H9 (cell line): ENCODE data around the gene CAMTA1. TPM values are rescaled to one million over a fixed set of nuclear protein-coding genes. Genes with fewer than 3 reads are reported as not detected.

Experiments used
- DNase-seq: peaks from one replicate; pipeline ENCODE4 v3.0.0-alpha.2; 2017
- H2AFZ ChIP-seq: one replicate; pipeline ENCODE4 v1.6.1; 2013; ENCODE audit warnings: mild to moderate bottlenecking, low read length, control low read depth, moderate library complexity
- H2AK5ac ChIP-seq: 2 replicates; pipeline ENCODE4 v1.6.1; 2013; ENCODE audit warnings: low read length, control low read depth, mixed read lengths; ENCODE audit not compliant: insufficient read length
- H2BK120ac ChIP-seq: one replicate; pipeline ENCODE4 v1.6.1; 2013; ENCODE audit warnings: low read depth, mild to moderate bottlenecking, low read length, control low read depth, inconsistent platforms; ENCODE audit not compliant: poor library complexity, severe bottlenecking
- H2BK12ac ChIP-seq: 2 replicates; pipeline ENCODE4 v1.6.1; 2013; ENCODE audit warnings: low read length, control low read depth, mixed read lengths, low read depth; ENCODE audit not compliant: insufficient read length
- H2BK15ac ChIP-seq: 2 replicates; pipeline ENCODE4 v1.6.1; 2013; ENCODE audit warnings: low read depth, low read length, control low read depth
- H2BK20ac ChIP-seq: one replicate; pipeline ENCODE4 v1.6.1; 2013; ENCODE audit warnings: low read depth, mild to moderate bottlenecking, low read length, control low read depth, inconsistent platforms; ENCODE audit not compliant: poor library complexity, severe bottlenecking
- H2BK5ac ChIP-seq: 2 replicates; pipeline ENCODE4 v1.6.1; 2013; ENCODE audit warnings: low read length, control low read depth, mixed read lengths; ENCODE audit not compliant: insufficient read length
- H3K14ac ChIP-seq: 2 replicates; pipeline ENCODE4 v1.6.1; 2013; ENCODE audit warnings: low read length, control low read depth; ENCODE audit not compliant: insufficient read depth
- H3K18ac ChIP-seq: 2 replicates; pipeline ENCODE4 v1.6.1; 2013; ENCODE audit warnings: low read depth, mild to moderate bottlenecking, mixed read lengths, low read length, control low read depth; ENCODE audit not compliant: insufficient read length
- H3K23ac ChIP-seq: 2 replicates; pipeline ENCODE4 v1.6.1; 2013; ENCODE audit warnings: low read length, control low read depth, mixed read lengths, low read depth; ENCODE audit not compliant: insufficient read length
- H3K23me2 ChIP-seq: 2 replicates; pipeline ENCODE4 v1.6.1; 2013; ENCODE audit warnings: low read depth, mild to moderate bottlenecking, mixed read lengths, low read length, control low read depth; ENCODE audit not compliant: insufficient read length, poor library complexity, severe bottlenecking
- H3K27ac ChIP-seq: 2 replicates; pipeline ENCODE4 v1.5.1; 2013; ENCODE audit warnings: low read length, control low read depth, mixed read lengths, low read depth; ENCODE audit not compliant: insufficient read length
- H3K27me3 ChIP-seq: 2 replicates; pipeline ENCODE4 v1.6.1; 2013; ENCODE audit warnings: low read length, control low read depth, inconsistent platforms; ENCODE audit not compliant: insufficient read depth
- H3K4ac ChIP-seq: 2 replicates; pipeline ENCODE4 v1.6.1; 2013; ENCODE audit warnings: low read depth, mild to moderate bottlenecking, control low read depth, inconsistent platforms, low read length, moderate library complexity
- H3K4me1 ChIP-seq: 2 replicates; pipeline ENCODE4 v1.6.1; 2013; ENCODE audit warnings: low read length, control low read depth, inconsistent platforms; ENCODE audit not compliant: insufficient read depth
- H3K4me2 ChIP-seq: 2 replicates; pipeline ENCODE4 v1.6.1; 2013; ENCODE audit warnings: low read length, control low read depth, mixed read lengths; ENCODE audit not compliant: insufficient read length, insufficient read depth
- H3K56ac ChIP-seq: 2 replicates; pipeline ENCODE4 v1.6.1; 2013; ENCODE audit warnings: low read depth, mild to moderate bottlenecking, mixed read lengths, low read length, control low read depth; ENCODE audit not compliant: insufficient read length
- H3K79me1 ChIP-seq: 2 replicates; pipeline ENCODE4 v1.6.1; 2013; ENCODE audit warnings: low read depth, mild to moderate bottlenecking, moderate library complexity, low read length, control low read depth, inconsistent platforms; ENCODE audit not compliant: insufficient read depth, poor library complexity, severe bottlenecking
- H3K79me2 ChIP-seq: 2 replicates; pipeline ENCODE4 v1.6.1; 2013; ENCODE audit warnings: low read length, control low read depth, inconsistent platforms; ENCODE audit not compliant: insufficient read depth
- H3K9ac ChIP-seq: 2 replicates; pipeline ENCODE4 v1.6.1; 2013; ENCODE audit warnings: low read length, control low read depth, mixed read lengths; ENCODE audit not compliant: insufficient read length; ENCODE audit errors: extremely low read depth
- H3K9me3 ChIP-seq: one replicate; pipeline ENCODE4 v1.6.1; 2013; ENCODE audit warnings: low read depth, low read length, inconsistent platforms; ENCODE audit not compliant: control insufficient read depth
- H3T11ph ChIP-seq: one replicate; pipeline ENCODE4 v1.6.1; 2013; ENCODE audit warnings: mild to moderate bottlenecking, low read length, control low read depth, inconsistent platforms
- H4K20me1 ChIP-seq: one replicate; pipeline ENCODE4 v1.6.1; 2013; ENCODE audit not compliant: control insufficient read depth, insufficient read length, insufficient read depth
- H4K5ac ChIP-seq: 2 replicates; pipeline ENCODE4 v1.6.1; 2013; ENCODE audit warnings: low read depth, mild to moderate bottlenecking, mixed read lengths, low read length, control low read depth; ENCODE audit not compliant: insufficient read length
- H4K8ac ChIP-seq: replicated peaks from 2 replicates; pipeline ENCODE4 v1.6.1; 2013; ENCODE audit warnings: low read length, control low read depth, mixed read lengths, low read depth; ENCODE audit not compliant: insufficient read length
- H4K91ac ChIP-seq: 2 replicates; pipeline ENCODE4 v1.6.1; 2013; ENCODE audit warnings: low read depth, mild to moderate bottlenecking, moderate library complexity, mixed read lengths, low read length, control low read depth; ENCODE audit not compliant: insufficient read length
- H3K27ac Mint-ChIP-seq, 3 experiments: 2 replicates in 2 of 3; 3 replicates in 1 of 3; pipeline ENCODE4 v1.8.0; 2020 to 2021; ENCODE audit warnings: mixed read lengths in 3 of 3, mild to moderate bottlenecking in 1 of 3, moderate library complexity in 1 of 3
- H3K27me3 Mint-ChIP-seq: 2 replicates; pipeline ENCODE4 v1.8.0; 2021; ENCODE audit warnings: low read depth, mild to moderate bottlenecking, moderate library complexity, mixed read lengths
- H3K36me3 Mint-ChIP-seq, 3 experiments: 2 replicates in 2 of 3; 3 replicates in 1 of 3; pipeline ENCODE4 v1.8.0; 2020 to 2021; ENCODE audit warnings: low read depth in 3 of 3, mixed read lengths in 3 of 3; ENCODE audit not compliant: insufficient read depth in 1 of 3
- H3K4me1 Mint-ChIP-seq, 2 experiments: 2 replicates each; pipeline ENCODE4 v1.8.0; 2020; ENCODE audit warnings: mixed read lengths in 2 of 2
- H3K4me3 Mint-ChIP-seq, 2 experiments: 2 replicates in 1 of 2; 3 replicates in 1 of 2; pipeline ENCODE4 v1.8.0; 2020 to 2021; ENCODE audit warnings: mild to moderate bottlenecking in 2 of 2, mixed read lengths in 2 of 2, moderate library complexity in 1 of 2
- H3K9me3 Mint-ChIP-seq, 2 experiments: 2 replicates in 1 of 2; 3 replicates in 1 of 2; pipeline ENCODE4 v1.8.0; 2020; ENCODE audit warnings: mild to moderate bottlenecking in 2 of 2, mixed read lengths in 2 of 2, moderate library complexity in 1 of 2
- WGBS: extraction: QIAGEN DNeasy Blood & Tissue Kit; methylation state at CpG from one replicate; pipeline ENCODE4 v1.1.7; 2013; ENCODE audit warnings: missing lambda C conversion rate, low lambda C conversion rate, mixed read lengths; ENCODE audit not compliant: insufficient read length; ENCODE audit errors: extremely low coverage; 5-methylcytosine and 5-hydroxymethylcytosine counted together
- total RNA-seq: library from RNA; stranded (reverse); gene quantifications from 2 replicates; pipeline ENCODE4 v1.2.1, GENCODE V29; 2021
- TF ChIP-seq, protein P1 (sequence below): fragments of 200-600 bp; sonication (generic); conservative IDR thresholded peaks from 3 replicates; pipeline ENCODE4 v1.8.0; 2021; ENCODE audit warnings: antibody characterized with exemption, mild to moderate bottlenecking

CAMTA1 gene
- total RNA-seq, 1 experiment from 2014 or later, result 115 TPM

DNA sequence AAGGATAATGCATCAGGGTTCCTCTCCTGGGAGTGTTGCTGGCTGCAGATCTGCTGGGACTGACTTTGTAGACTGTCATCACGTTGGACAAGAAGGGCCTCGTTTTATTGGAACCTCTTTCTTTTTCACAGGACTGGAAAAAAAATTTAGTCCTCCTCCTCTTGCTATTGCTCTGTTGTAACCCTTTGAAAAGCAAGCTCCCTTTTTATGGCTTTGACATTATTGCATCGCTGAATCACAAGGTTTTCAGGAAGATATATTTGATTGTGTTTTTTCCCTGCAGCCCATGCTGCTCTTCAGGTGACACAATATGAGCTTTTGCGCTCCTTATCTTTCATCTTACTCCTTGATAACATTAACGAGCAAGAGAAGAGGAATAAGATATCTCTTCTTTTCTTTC, 290.9 kb downstream of the CAMTA1 start:
- Histone ChIP-seq H4K20me1 (no peaks in the 10 kb centered on the region), H2BK12ac (no peak overlapping the region), H3K27me3 (no peaks in the 10 kb centered on the region), H2AK5ac (no peak overlapping the region), H3K79me1 (no peaks in the 10 kb centered on the region), H3K4me2 (no peak overlapping the region), H3K27ac (no peak overlapping the region), H3K79me2 (no peaks in the 10 kb centered on the region), H2BK120ac (no peak overlapping the region), H3K23ac (no peak overlapping the region), H2AFZ (no peak overlapping the region), H3K4ac (no peak overlapping the region), H3K9me3 (no peaks in the 10 kb centered on the region), H3K9ac (no peak overlapping the region), H3K18ac (no peak overlapping the region), H3K14ac (no peak overlapping the region), H2BK15ac (no peak overlapping the region), H2BK5ac (no peak overlapping the region), H3K4me1 (no peaks in the 10 kb centered on the region), H3K23me2 (no peaks in the 10 kb centered on the region), H2BK20ac (no peak overlapping the region), H4K5ac (no peak overlapping the region), H3T11ph (no peak overlapping the region), H4K8ac (no peak overlapping the region), H3K56ac (no peak overlapping the region), H4K91ac (no peak overlapping the region)
- DNase-seq, result no peak
- H3K9me3 Mint-ChIP-seq, result peaks cover 15 to 22% of the 10 kb centered on the region in 2 experiments
- TF ChIP-seq, protein P1, sequence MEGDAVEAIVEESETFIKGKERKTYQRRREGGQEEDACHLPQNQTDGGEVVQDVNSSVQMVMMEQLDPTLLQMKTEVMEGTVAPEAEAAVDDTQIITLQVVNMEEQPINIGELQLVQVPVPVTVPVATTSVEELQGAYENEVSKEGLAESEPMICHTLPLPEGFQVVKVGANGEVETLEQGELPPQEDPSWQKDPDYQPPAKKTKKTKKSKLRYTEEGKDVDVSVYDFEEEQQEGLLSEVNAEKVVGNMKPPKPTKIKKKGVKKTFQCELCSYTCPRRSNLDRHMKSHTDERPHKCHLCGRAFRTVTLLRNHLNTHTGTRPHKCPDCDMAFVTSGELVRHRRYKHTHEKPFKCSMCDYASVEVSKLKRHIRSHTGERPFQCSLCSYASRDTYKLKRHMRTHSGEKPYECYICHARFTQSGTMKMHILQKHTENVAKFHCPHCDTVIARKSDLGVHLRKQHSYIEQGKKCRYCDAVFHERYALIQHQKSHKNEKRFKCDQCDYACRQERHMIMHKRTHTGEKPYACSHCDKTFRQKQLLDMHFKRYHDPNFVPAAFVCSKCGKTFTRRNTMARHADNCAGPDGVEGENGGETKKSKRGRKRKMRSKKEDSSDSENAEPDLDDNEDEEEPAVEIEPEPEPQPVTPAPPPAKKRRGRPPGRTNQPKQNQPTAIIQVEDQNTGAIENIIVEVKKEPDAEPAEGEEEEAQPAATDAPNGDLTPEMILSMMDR, result no peak
- peaks cover 0 to 4% (median 3%) of the 10 kb centered on the region in 3 experiments; a peak in 3 of 7 replicates for H3K36me3 Mint-ChIP-seq
- H3K27ac Mint-ChIP-seq, result no peak overlapping the region; a peak in 1 of 7 replicates
- H3K4me1 Mint-ChIP-seq, result peaks cover 7 to 12% of the 10 kb centered on the region in 2 experiments
- H3K27me3 Mint-ChIP-seq, result peaks cover 29% of the 10 kb centered on the region
- no CpG with 5 or more reads among the region's 5 CpGs for WGBS
- no peak overlapping the region for H3K4me3 Mint-ChIP-seq
